ENCODE data around the gene RXFP2.

Gene RXFP2

GRCh38 chr13:31794452-31794851 lies 55.1 kb downstream of the RXFP2 start:
- DNase-seq (ENCODE audit: low read depth), result peak; percentile 27
- TF ChIP-seq CTCF (IDR thresholded peaks at IDR 0.05; ENCODE audit: low read length, missing control alignments), result no peak
- H3K4me3 ChIP-seq (replicated peaks; ENCODE audit: low read depth, low read length), result no peak overlapping the region

GRCh38 chr13:31797154-31797775 lies 57.9 kb downstream of the RXFP2 start:
- no peak overlapping the region for H3K4me3 ChIP-seq (replicated peaks; ENCODE audit: low read depth, low read length)
- peak; percentile 66 for DNase-seq (ENCODE audit: low read depth)
- TF ChIP-seq CTCF (IDR thresholded peaks at IDR 0.05; ENCODE audit: low read length, missing control alignments), result peak; percentile 56

GRCh38 chr13:31798189-31798588 lies 58.9 kb downstream of the RXFP2 start:
- no peak for TF ChIP-seq CTCF (IDR thresholded peaks at IDR 0.05; ENCODE audit: low read length, missing control alignments)
- no peak overlapping the region for H3K4me3 ChIP-seq (replicated peaks; ENCODE audit: low read depth, low read length)
- DNase-seq (ENCODE audit: low read depth), result no peak

- DNase-seq (ENCODE audit: low read depth), result no peak
- H3K4me3 ChIP-seq (replicated peaks; ENCODE audit: low read depth, low read length), result no peak overlapping the region
- no peak for TF ChIP-seq CTCF (IDR thresholded peaks at IDR 0.05; ENCODE audit: low read length, missing control alignments)
Measured at GRCh38 chr13:31801088-31801487, 61.8 kb downstream of the RXFP2 start.

GRCh38 chr13:31803311-31803710 lies 64.0 kb downstream of the RXFP2 start:
- no peak for DNase-seq (ENCODE audit: low read depth)
- TF ChIP-seq CTCF (IDR thresholded peaks at IDR 0.05; ENCODE audit: low read length, missing control alignments), result no peak
- no peak overlapping the region for H3K4me3 ChIP-seq (replicated peaks; ENCODE audit: low read depth, low read length)

GRCh38 chr13:31805841-31806240 lies 66.5 kb downstream of the RXFP2 start:
- no peak for DNase-seq (ENCODE audit: low read depth)
- no peak for TF ChIP-seq CTCF (IDR thresholded peaks at IDR 0.05; ENCODE audit: low read length, missing control alignments)
- no peak overlapping the region for H3K4me3 ChIP-seq (replicated peaks; ENCODE audit: low read depth, low read length)

GRCh38 chr13:31807090-31807541 lies 67.8 kb downstream of the RXFP2 start:
- DNase-seq (ENCODE audit: low read depth), result peak; percentile 16
- no peak overlapping the region for H3K4me3 ChIP-seq (replicated peaks; ENCODE audit: low read depth, low read length)
- TF ChIP-seq CTCF (IDR thresholded peaks at IDR 0.05; ENCODE audit: low read length, missing control alignments), result no peak
